LNCAP (cell line): ENCODE measurements around the gene AK2.

Experiments used
- CTCF ChIP-seq: fragments of 450-650 bp; IDR thresholded peaks from 2 replicates; pipeline ENCODE4 v1.5.1; 2017; ENCODE audit warnings: mild to moderate bottlenecking

AK2 gene

GRCh38 chr1:33047290-33047689 is 10.6 kb upstream of the AK2 start:
- no peak for TF ChIP-seq CTCF

- no peak for TF ChIP-seq CTCF
These were observed 9.1 kb upstream of the AK2 start for GRCh38 chr1:33045814-33046213.

- TF ChIP-seq CTCF, result no peak
These were observed 8.6 kb upstream of the AK2 start for GRCh38 chr1:33045246-33045645.

GRCh38 chr1:33043267-33044092 is 6.8 kb upstream of the AK2 start:
- no peak for TF ChIP-seq CTCF

GRCh38 chr1:33042831-33043230 is 6.1 kb upstream of the AK2 start:
- TF ChIP-seq CTCF, result no peak

- no peak for TF ChIP-seq CTCF
These were observed 4.3 kb upstream of the AK2 start for GRCh38 chr1:33041026-33041425.

GRCh38 chr1:33039840-33040239 is 3.2 kb upstream of the AK2 start:
- no peak for TF ChIP-seq CTCF

- no peak for TF ChIP-seq CTCF
These were observed 595 bp downstream of the AK2 start for GRCh38 chr1:33036051-33036525.
